ENCODE measurements around the gene LDLRAD4. TPM values are rescaled to one million over a fixed set of nuclear protein-coding genes. Genes with fewer than 3 reads are reported as not detected.
"Not testable (repeated sequence)": the region's sequence is repeated elsewhere in the genome, so short reads cannot be mapped to it uniquely, and the experiment has no call there.

The LDLRAD4 gene
- total RNA-seq, 1 donor from 2014 or later = 104 TPM

GRCh38 chr18:13335903-13336302 is 117.3 kb downstream of the LDLRAD4 start:
- no peak for DNase-seq (ENCODE audit: low spot score)

- peak; percentile 93 for DNase-seq (ENCODE audit: low spot score)
Observed at GRCh38 chr18:13336841-13337240, 118.3 kb downstream of the LDLRAD4 start.

- DNase-seq (ENCODE audit: low spot score) = no peak
Observed at GRCh38 chr18:13337369-13337768, 118.8 kb downstream of the LDLRAD4 start.

- no peak for DNase-seq (ENCODE audit: low spot score)
Observed at GRCh38 chr18:13338318-13338717, 119.8 kb downstream of the LDLRAD4 start.

DNA sequence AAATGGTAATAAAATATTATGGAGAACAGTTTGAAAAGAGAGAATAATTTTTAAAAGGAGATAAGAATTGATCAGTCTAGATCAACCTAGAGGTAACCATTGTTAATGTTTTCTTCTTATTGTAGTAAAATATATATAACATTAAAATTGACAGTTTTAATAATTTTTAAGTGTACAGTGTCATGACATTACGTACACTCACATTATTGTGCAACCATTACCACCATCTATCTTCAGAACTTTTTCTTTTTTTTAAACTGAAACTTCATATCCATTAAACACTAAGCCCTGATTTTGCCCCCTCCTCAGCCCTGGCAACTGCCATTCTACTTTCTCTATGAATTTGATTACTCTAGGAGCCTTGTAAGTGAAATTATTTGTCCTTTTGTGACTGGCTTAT is 121.1 kb downstream of the LDLRAD4 start:
- no peak for DNase-seq (ENCODE audit: low spot score)

DNA sequence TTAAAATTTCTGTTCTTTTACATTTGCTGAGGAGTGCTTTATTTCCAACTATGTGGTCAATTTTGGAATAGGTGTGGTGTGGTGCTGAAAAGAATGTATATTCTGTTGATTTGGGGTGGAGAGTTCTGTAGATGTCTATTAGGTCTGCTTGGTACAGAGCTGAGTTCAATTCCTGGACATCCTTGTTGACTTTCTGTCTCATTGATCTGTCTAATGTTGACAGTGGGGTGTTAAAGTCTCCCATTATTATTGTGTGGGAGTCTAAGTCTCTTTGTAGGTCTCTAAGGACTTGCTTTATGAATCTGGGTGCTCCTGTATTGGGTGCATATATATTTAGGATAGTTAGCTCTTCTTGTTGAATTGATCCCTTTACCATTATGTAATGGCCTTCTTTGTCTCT is 127.9 kb downstream of the LDLRAD4 start:
- not testable (repeated sequence) for DNase-seq (ENCODE audit: low spot score)

DNA sequence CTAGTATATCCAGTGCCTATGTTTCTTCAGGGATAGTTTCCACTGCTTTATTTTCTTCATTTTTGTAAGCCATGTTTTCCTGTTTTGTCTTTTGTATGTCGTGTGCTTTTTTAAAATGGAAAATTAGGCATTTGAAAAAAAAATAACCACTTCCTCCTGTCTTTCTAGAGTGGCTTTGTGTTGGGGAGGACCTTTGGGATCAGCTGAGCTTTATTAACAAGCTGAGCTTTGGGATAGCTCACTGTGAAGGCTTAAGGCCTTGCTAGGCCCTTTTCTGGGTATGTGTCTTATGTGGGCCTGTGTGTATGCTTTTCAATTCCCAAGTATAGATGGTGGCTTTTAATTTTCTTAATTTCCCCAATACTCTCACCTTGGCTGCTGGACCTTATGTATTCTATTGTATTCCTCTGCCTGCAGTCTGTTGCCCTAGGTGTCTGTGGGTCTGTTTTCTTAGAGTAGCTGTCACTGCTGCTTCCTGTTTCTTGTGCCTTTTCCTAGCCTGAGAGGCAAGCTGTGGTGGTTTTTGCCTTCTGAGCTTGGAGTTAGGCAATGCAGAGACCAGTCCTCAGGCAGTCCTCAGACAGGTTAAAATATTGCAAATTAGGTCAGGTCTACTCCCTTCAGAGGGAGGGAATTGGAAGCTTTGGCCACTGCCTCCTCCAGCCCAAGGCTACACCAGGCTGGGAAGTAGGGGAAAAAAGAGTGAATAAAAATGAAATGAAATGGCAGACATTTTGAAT is 134.7 kb downstream of the LDLRAD4 start:
- DNase-seq (ENCODE audit: low spot score) = no peak

DNA sequence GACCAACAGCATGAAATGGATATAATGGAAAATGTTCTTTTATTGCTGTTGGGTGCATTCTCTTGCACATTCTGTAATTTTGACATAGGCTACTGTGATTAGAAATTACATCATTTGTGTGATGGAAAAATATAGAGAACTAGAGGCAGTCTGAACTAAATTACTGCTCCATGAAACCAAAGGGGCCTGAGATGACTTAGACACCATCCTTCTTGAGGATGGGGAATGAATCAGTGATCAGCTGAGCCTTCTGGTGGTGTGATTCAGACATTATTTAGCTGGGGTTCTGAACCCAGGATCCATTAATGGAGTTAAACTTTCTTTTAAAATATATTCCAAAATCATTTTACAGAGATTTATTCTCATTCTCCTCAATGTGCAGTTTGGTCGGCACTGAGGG is 135.8 kb downstream of the LDLRAD4 start:
- DNase-seq (ENCODE audit: low spot score) = no peak

- DNase-seq (ENCODE audit: low spot score) = no peak
Observed at GRCh38 chr18:13356032-13356431, 137.5 kb downstream of the LDLRAD4 start.

DNA sequence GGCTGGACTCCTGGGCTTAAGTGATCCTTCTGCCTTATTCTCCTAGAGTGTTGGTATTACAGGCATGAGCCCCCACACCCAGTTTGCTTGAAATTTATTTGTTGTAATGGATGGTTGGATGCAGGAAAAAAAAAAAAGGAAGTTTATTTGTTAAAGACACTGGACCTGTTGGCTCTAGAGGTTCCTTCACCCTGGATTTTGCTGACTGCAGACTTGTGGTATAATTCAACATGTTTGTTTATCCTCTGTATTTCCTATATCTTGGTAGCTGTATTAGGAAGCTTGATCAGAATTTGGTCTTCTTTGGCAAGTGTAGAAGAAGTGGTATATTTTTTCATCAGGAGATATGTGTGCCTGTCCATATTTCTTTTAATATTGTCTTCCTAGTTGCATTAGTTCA is 138.7 kb downstream of the LDLRAD4 start:
- no peak for DNase-seq (ENCODE audit: low spot score)

DNA sequence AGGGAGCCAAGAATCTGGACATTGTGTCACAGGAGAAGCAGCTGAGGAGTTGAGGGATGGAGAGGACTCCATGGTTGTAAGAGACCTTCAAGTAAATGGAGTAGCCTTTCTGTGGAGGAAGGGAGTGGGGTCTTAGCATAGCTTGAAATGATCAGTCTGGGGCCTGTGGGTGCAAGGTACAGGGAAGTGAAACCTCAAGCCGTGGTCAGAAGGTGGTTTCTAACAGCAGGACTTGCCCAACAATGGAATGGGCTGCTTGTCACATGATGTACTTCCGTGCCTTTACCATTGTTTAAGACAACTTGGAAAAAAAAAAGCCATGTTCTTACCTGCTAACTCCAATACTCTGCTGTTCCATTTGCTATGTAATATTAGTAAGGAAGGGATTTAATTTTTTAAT is 140.7 kb downstream of the LDLRAD4 start:
- DNase-seq (ENCODE audit: low spot score) = no peak

DNA sequence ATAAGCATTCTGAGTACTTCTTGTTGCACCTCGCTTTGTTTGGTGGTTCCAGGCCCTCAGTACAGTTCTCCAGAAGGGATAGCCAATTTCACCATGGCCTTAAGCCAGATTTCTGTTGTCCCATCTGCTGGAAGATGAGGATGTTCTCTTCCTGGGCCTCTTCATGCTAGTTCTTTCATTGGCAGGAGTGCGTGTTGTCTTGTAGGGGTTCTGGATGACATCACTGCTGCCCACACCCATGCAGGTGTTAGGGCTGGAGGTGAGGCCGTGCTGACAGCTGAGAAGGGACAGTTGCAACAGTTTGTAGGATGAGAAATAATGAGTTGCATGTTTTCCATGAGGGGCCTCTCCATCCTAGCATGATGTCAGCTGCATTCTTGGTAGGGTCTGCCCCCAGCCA is 142.9 kb downstream of the LDLRAD4 start:
- DNase-seq (ENCODE audit: low spot score) = no peak

DNA sequence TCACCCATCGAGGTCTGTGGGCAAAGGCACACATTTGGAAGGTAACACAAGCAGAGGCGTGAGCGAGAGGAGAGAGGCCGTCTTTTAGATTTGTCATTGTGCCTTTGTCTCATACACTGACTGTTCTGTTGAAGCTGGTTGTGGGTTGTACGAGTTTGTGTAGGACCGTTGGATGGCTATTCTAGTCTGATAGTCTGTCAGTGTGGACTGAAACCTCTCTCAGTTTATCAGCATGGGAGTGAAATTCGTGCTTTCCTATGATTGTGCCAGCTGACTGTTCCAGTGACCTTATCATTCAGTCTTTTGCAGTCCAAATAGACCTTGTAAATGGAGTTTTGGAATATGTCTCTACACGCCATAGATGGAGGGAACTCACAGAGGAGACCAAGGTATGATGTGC is 143.5 kb downstream of the LDLRAD4 start:
- no peak for DNase-seq (ENCODE audit: low spot score)

GRCh38 chr18:13362607-13363006 is 144.0 kb downstream of the LDLRAD4 start:
- no peak for DNase-seq (ENCODE audit: low spot score)

GRCh38 chr18:13363359-13363758 is 144.8 kb downstream of the LDLRAD4 start:
- no peak for DNase-seq (ENCODE audit: low spot score)

DNA sequence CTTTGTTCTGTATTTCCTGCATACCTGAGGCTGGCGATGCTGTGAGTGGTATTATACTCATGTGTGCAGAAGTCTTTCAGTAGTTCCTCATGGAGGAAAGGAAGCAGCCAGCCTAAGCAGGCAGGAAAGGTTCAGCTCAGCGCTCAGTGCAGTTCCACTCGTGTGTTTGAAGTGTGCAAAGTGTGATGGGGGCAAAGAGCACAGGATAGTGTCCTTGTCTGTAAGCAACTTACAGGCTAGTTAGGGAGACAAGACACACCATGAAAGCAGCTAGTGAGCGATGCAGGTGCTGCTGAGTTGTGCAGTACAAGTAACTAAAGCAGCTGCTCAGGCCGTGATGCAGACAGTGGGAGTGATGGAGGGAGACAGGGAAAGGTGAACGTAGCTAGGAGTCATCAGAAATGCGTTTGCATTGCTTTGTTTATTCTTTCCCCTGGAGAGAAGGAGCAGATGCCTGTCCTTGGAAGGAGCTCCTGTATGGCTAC is 146.2 kb downstream of the LDLRAD4 start:
- DNase-seq (ENCODE audit: low spot score) = no peak

- DNase-seq (ENCODE audit: low spot score) = no peak
Observed at GRCh38 chr18:13366131-13366530, 147.6 kb downstream of the LDLRAD4 start.

- DNase-seq (ENCODE audit: low spot score) = no peak
Observed at GRCh38 chr18:13366541-13366940, 148.0 kb downstream of the LDLRAD4 start.

GRCh38 chr18:13366962-13367892 is 148.7 kb downstream of the LDLRAD4 start:
- DNase-seq (ENCODE audit: low spot score) = no peak

GRCh38 chr18:13368080-13368813 is 149.7 kb downstream of the LDLRAD4 start:
- no peak for DNase-seq (ENCODE audit: low spot score)

DNA sequence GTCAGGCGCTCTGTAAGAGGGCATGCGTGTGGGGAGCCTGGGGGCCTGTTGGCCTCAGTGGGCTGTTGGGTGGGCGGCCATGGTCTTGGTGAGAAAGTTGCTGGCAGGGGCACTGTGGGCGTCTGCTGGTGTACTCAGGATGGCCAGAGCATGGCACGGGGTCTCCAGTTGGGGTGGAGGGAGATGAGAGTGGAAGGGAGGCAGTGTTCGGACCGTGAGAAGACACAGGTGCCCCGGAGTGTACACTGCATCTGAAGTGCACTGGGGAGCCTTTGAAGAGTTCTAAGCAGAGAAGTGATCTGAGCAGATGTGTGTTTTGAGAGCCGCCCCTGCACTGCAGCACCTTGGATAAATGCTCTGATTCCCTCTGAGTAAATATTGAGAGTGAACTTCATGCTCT is 150.8 kb downstream of the LDLRAD4 start:
- no peak for DNase-seq (ENCODE audit: low spot score)
